ENCODE results near the gene ZNF385C. TPM values are rescaled to one million over a fixed set of nuclear protein-coding genes. Genes with fewer than 3 reads are reported as not detected.

Gene ZNF385C
- total and polyA plus RNA-seq, 2 of the 13 experiments (the other 11 are each of a cell fraction or from before 2014, with no cell fraction given), result 2.3 to 6.1 TPM

- TF ChIP-seq ZNF879 (CRISPR knock-in tag; IDR thresholded peaks at IDR 0.05) (no peak), NFE2L2 (IDR thresholded peaks at IDR 0.05; ENCODE audit: low read length) (no peak), LCORL (IDR thresholded peaks at IDR 0.05) (peak; percentile 67), LCORL (CRISPR knock-in tag; IDR thresholded peaks at IDR 0.05) (peak; percentile 61; the same call in 1 of the 2 replicates), AKNA (CRISPR knock-in tag; IDR thresholded peaks at IDR 0.05; ENCODE audit: borderline replicate concordance) (no peak), RFX5 (IDR thresholded peaks at IDR 0.05; ENCODE audit: low read depth, low read length) (no peak), CREM (IDR thresholded peaks at IDR 0.05) (peak; percentile 54; the same call in 1 of the 2 replicates), CREM (CRISPR knock-in tag; IDR thresholded peaks at IDR 0.05) (no peak), MEF2D (CRISPR knock-in tag; IDR thresholded peaks at IDR 0.05) (no peak), ZFP90 (CRISPR knock-in tag; IDR thresholded peaks at IDR 0.05; ENCODE audit: borderline replicate concordance) (no peak), MAZ (IDR thresholded peaks at IDR 0.05; ENCODE audit: borderline replicate concordance, low read depth, low read length) (no peak), MAZ (CRISPR knock-in tag; IDR thresholded peaks at IDR 0.05; ENCODE audit: low read depth) (no peak), KAT7 (CRISPR knock-in tag; IDR thresholded peaks at IDR 0.05; ENCODE audit: borderline replicate concordance) (0 out of 2 replicates have a peak, but pooled peaks have one; percentile 49), ZZZ3 (CRISPR knock-in tag; IDR thresholded peaks at IDR 0.05; ENCODE audit: borderline replicate concordance) (no peak), IKZF5 (CRISPR knock-in tag; IDR thresholded peaks at IDR 0.05) (peak; percentile 68; the same call in 1 of the 2 replicates), PBX2 (CRISPR knock-in tag; IDR thresholded peaks at IDR 0.05) (no peak), FOXO4 (CRISPR knock-in tag; conservative IDR thresholded peaks at IDR 0.05) (no peak), ZNF747 (CRISPR knock-in tag; IDR thresholded peaks at IDR 0.05; ENCODE audit: borderline replicate concordance) (no peak), JUN (CRISPR knock-in tag; IDR thresholded peaks at IDR 0.05) (no peak), ZNF160 (CRISPR knock-in tag; IDR thresholded peaks at IDR 0.05) (no peak), ARID3A (IDR thresholded peaks at IDR 0.05; ENCODE audit: low read depth, low read length) (no peak)
These were observed 108.4 kb downstream of the ZNF385C start (continued) for GRCh38 chr17:41989702-41990419.
